ENCODE results near the gene KIAA0825.

GRCh38 chr5:94366811-94367210 is 251.6 kb downstream of the KIAA0825 start:
- TF ChIP-seq POLR2A (IDR thresholded peaks at IDR 0.05; ENCODE audit: extremely low read depth, insufficient read length) (no peak), CTCF (IDR thresholded peaks at IDR 0.05; ENCODE audit: low read depth, low read length) (no peak), MYC (IDR thresholded peaks at IDR 0.05; ENCODE audit: low read depth, low read length) (no peak), MAX (IDR thresholded peaks at IDR 0.05; ENCODE audit: low read depth, low read length) (no peak)
